Progenitor cell of endocrine pancreas (in vitro differentiated cells): ENCODE measurements around the gene CHST1. TPM values are rescaled to one million over a fixed set of nuclear protein-coding genes. Genes with fewer than 3 reads are reported as not detected.

ENCODE experiments used
- DNase-seq: peaks from one replicate; pipeline ENCODE4 v3.0.0; 2021; ENCODE audit warnings: low spot score; ENCODE audit not compliant: unreplicated experiment
- H3K27ac Mint-ChIP-seq: 2 replicates; pipeline ENCODE4 v1.8.0; 2021; ENCODE audit warnings: mild to moderate bottlenecking, moderate library complexity, mixed read lengths
- H3K27me3 Mint-ChIP-seq: 2 replicates; pipeline ENCODE4 v1.8.0; 2021; ENCODE audit warnings: mixed read lengths
- H3K36me3 Mint-ChIP-seq: 2 replicates; pipeline ENCODE4 v1.8.0; 2022; ENCODE audit warnings: mixed read lengths; ENCODE audit not compliant: insufficient read depth
- H3K4me1 Mint-ChIP-seq: 2 replicates; pipeline ENCODE4 v1.8.0; 2021; ENCODE audit warnings: low read depth, mixed read lengths
- H3K4me3 Mint-ChIP-seq: 2 replicates; pipeline ENCODE4 v1.8.0; 2021; ENCODE audit warnings: low read depth, mild to moderate bottlenecking, moderate library complexity, mixed read lengths
- H3K9me3 Mint-ChIP-seq: 2 replicates; pipeline ENCODE4 v1.8.0; 2021; ENCODE audit warnings: low read depth, mixed read lengths
- CTCF ChIP-seq: fragments of 200-600 bp; sonication (generic); IDR thresholded peaks from one replicate; pipeline ENCODE4 v1.5.0; 2021; ENCODE audit warnings: antibody characterized with exemption, mild to moderate bottlenecking; ENCODE audit not compliant: unreplicated experiment
- total RNA-seq: library from RNA; stranded (reverse); gene quantifications from 2 replicates; pipeline ENCODE4 v1.2.1, GENCODE V29; 2021

CHST1 gene
- total RNA-seq, 1 donor from 2014 or later = 0.31 TPM

GRCh38 chr11:45649544-45650165 lies 15.8 kb downstream of the CHST1 start:
- no peaks in the 10 kb centered on the region for H3K4me1 Mint-ChIP-seq
- no peak overlapping the region for H3K4me3 Mint-ChIP-seq
- H3K27me3 Mint-ChIP-seq = peaks cover 20% of the 10 kb centered on the region
- no peaks in the 10 kb centered on the region for H3K9me3 Mint-ChIP-seq
- no peak for DNase-seq
- H3K36me3 Mint-ChIP-seq = no peaks in the 10 kb centered on the region
- H3K27ac Mint-ChIP-seq = no peak overlapping the region
- TF ChIP-seq CTCF = no peak

GRCh38 chr11:45648931-45649330 lies 16.5 kb downstream of the CHST1 start:
- Mint-ChIP-seq H3K4me1 (no peaks in the 10 kb centered on the region), H3K27ac (no peak overlapping the region), H3K36me3 (no peaks in the 10 kb centered on the region), H3K27me3 (peaks cover 19% of the 10 kb centered on the region), H3K4me3 (no peak overlapping the region), H3K9me3 (no peaks in the 10 kb centered on the region)
- no peak for DNase-seq
- no peak for TF ChIP-seq CTCF

- TF ChIP-seq CTCF = no peak
- no peak for DNase-seq
- Mint-ChIP-seq H3K36me3 (no peaks in the 10 kb centered on the region), H3K9me3 (no peaks in the 10 kb centered on the region), H3K4me3 (no peak overlapping the region), H3K4me1 (no peaks in the 10 kb centered on the region), H3K27ac (no peak overlapping the region), H3K27me3 (peaks cover 18% of the 10 kb centered on the region)
Observed at GRCh38 chr11:45647786-45648185, 17.6 kb downstream of the CHST1 start.

GRCh38 chr11:45647329-45647728 lies 18.1 kb downstream of the CHST1 start:
- Mint-ChIP-seq H3K4me3 (no peak overlapping the region), H3K27ac (no peak overlapping the region), H3K4me1 (no peaks in the 10 kb centered on the region), H3K9me3 (no peaks in the 10 kb centered on the region), H3K36me3 (no peaks in the 10 kb centered on the region), H3K27me3 (peaks cover 17% of the 10 kb centered on the region)
- no peak for TF ChIP-seq CTCF
- no peak for DNase-seq

- no peak for TF ChIP-seq CTCF
- H3K27ac Mint-ChIP-seq = no peak overlapping the region
- H3K36me3 Mint-ChIP-seq = no peaks in the 10 kb centered on the region
- H3K4me1 Mint-ChIP-seq = no peaks in the 10 kb centered on the region
- H3K27me3 Mint-ChIP-seq = peaks cover 11% of the 10 kb centered on the region
- DNase-seq = no peak
- no peaks in the 10 kb centered on the region for H3K9me3 Mint-ChIP-seq
- H3K4me3 Mint-ChIP-seq = no peak overlapping the region
Observed at GRCh38 chr11:45646275-45646927, 19.0 kb downstream of the CHST1 start.
